ENCODE measurements around the gene TMED10.

TMED10 gene

DNA sequence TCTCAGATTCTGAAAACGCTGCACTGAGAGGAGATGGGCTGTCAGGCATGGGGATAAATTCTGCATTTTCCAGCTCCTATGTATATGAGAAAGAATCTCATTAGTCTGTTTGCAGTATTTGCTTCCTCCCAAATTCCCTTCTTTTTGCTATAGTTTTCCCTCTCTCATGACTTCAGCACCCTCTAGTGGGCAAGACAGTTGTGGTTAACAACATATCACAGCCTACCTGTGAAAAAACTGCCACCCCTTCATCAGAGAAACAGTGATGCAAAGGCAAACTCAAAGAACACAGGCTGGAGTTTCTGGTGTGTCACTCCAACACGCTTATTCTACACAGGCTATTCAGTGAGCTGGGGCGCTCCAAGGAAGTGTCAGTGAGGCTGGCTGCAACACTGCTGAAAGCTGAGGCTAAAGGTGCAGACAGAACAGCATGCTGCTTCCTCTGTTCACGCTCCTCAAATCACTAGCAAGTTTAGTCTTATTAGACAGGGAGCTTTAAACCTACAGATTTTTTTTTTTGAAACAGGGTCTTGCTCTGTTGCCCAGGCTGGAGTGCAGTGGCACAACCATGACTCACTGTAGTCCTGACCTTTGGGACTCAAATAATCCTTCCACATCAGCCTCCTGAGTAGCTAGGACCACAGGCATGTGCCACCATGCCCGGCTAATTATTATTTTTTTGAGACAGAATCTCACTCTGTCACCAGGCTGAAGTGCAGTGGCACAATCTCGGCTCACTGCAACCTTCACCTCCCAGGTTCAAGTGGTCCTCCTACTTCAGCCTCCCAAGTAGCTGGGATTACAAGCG lies 87.6 kb downstream of the TMED10 start:
- peak in 1 of 3 experiments; percentile 35 for DNase-seq (ENCODE audit: low read depth in 3 of 3)

DNA sequence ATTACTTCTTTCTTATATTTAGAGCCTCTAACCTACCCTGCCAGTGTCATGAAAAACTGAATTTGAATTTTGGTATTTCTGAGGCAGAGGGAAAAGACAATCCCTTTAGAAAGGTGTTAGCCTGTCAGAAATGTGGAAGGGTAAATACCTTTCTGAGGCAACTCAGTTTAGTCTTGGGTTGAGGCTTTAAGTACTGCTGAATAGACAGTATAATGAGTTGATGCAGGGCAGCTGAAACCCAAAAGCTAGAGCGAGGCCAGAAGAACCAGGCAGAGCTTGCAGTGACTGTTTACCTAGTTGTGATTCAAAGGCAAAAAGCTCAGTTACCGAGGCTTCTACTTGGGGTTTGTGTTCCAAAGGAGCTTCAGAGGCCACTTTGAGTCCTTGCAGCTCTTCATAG lies 88.3 kb downstream of the TMED10 start:
- no peak for DNase-seq (ENCODE audit: low read depth in 3 of 3)

DNA sequence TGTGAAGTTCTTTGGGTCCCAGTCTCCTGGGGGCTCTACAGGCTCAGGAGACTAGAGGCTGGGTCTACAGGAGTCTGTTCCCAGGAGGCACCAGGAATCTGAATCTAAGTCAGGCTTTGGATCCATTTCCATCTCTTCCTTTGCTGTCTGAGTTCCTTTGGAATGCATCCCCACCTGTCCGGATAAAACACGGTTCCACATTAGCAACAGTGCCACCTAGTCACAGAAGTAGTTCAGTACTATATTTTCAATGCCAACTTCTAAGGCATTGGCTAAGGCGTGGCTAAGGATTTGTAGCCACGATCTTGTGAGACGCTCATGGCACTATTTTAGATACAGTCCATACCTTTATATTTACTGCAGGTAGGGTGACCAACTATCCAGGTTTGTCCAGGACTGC lies 91.9 kb downstream of the TMED10 start:
- DNase-seq (ENCODE audit: low read depth in 3 of 3), result no peak

DNA sequence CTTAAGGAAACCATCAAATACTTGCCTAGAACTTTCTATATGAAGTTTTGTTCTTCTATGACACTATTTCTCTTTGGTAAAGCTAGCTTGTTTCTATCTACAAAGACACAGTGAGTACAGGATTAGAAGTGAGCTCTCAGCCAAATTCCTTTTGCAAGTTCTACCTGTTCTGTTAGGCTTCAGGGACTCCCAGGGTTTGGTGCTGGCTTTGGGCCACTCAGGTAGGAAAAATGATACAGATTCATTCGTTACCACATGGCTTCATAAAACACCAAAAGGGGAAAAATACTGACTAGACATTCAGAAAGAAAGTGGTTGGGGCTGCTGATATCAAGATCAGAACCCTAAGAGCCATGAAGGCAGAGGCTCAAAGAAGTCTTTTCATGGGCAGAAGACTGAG lies 93.1 kb downstream of the TMED10 start:
- DNase-seq (ENCODE audit: low read depth in 3 of 3), result no peak

DNA sequence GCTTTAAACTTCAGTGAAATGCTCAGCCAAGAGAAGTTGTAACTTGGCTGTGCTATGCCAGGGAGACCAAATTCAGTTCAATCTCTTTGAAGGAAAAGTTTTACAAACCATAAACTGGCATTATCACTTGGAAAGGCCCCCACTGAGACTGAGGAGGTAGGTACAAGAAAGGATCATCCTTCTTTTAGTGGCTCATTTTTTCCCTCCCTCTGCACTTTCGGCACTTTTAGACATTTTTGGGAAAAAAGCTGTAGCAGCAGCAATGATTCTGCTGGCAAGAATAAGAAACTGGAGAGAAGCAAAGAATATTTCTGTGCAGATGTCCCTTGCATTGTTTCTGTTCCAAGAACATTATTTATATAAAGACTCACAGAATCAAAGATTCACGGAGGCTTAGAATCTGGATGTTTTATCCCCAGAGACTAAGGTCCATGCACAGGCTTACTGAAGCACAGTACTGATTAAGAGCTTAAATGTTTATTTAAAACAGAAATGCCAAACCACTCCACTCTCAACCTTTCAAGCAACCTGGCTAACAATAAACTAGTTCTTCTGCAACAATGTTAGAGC lies 94.7 kb downstream of the TMED10 start:
- DNase-seq (ENCODE audit: low read depth in 3 of 3), result no peak

All from stimulated activated CD4-positive, alpha-beta T cell treated with anti-CD3 and anti-CD28 coated beads, TNF-alpha, amount 100 ng/mL, for 24 hours (primary cell).